AG09309 (cell line): Measurements from ENCODE around the gene MAPK1.
"Not testable (repeated sequence)": the region's sequence is repeated elsewhere in the genome, so short reads cannot be mapped to it uniquely, and the experiment has no call there.

Experiments
- DNase-seq: peaks from one replicate; pipeline ENCODE4 v3.0.0-alpha.2; 2010; ENCODE audit warnings: low read depth
- H3K4me3 ChIP-seq: 2 replicates; pipeline ENCODE4 v1.5.1; 2011; ENCODE audit warnings: mild to moderate bottlenecking, low read depth, low read length, moderate library complexity; ENCODE audit not compliant: control insufficient read depth
- TF ChIP-seq, protein P1 (sequence below): IDR thresholded peaks from 2 replicates; pipeline ENCODE4 v1.5.1; 2011; ENCODE audit warnings: mild to moderate bottlenecking, low read depth, low read length, inconsistent platforms; ENCODE audit not compliant: insufficient read depth, control insufficient read depth; ENCODE audit errors: missing control alignments

MAPK1 gene

GRCh38 chr22:21728270-21728669, 139.2 kb downstream of the MAPK1 start:
- TF ChIP-seq, protein P1, sequence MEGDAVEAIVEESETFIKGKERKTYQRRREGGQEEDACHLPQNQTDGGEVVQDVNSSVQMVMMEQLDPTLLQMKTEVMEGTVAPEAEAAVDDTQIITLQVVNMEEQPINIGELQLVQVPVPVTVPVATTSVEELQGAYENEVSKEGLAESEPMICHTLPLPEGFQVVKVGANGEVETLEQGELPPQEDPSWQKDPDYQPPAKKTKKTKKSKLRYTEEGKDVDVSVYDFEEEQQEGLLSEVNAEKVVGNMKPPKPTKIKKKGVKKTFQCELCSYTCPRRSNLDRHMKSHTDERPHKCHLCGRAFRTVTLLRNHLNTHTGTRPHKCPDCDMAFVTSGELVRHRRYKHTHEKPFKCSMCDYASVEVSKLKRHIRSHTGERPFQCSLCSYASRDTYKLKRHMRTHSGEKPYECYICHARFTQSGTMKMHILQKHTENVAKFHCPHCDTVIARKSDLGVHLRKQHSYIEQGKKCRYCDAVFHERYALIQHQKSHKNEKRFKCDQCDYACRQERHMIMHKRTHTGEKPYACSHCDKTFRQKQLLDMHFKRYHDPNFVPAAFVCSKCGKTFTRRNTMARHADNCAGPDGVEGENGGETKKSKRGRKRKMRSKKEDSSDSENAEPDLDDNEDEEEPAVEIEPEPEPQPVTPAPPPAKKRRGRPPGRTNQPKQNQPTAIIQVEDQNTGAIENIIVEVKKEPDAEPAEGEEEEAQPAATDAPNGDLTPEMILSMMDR: no peak
- no peak for DNase-seq
- no peak overlapping the region for H3K4me3 ChIP-seq

DNA sequence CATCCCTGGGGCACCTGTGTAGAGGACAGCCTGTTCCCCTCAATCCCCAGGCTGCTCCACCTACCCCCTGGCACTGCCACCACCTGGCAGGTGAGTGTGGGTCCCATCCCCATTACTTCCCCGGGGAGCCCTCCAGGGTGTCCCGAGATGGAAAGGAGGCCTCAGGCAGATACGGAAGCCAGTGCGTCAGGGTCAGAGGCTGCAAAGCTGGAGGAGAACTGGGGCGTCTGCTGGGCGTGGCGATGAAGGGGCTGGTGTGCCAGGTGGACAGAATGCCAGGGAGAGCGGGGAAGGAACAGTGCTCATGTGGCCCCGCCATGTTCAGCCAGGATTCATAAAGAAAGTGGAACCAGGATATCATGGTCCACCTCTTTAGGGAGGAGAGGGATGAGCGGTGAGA, 139.7 kb downstream of the MAPK1 start:
- DNase-seq: no peak
- TF ChIP-seq, protein P1: no peak
- H3K4me3 ChIP-seq: no peak overlapping the region

- TF ChIP-seq, protein P1: no peak
- no peak for DNase-seq
- no peak overlapping the region for H3K4me3 ChIP-seq
These were observed 140.3 kb downstream of the MAPK1 start for GRCh38 chr22:21727159-21727558.

- TF ChIP-seq, protein P1: no peak
- H3K4me3 ChIP-seq: no peak overlapping the region
- DNase-seq: no peak
These were observed 140.8 kb downstream of the MAPK1 start for GRCh38 chr22:21726650-21727049.

DNA sequence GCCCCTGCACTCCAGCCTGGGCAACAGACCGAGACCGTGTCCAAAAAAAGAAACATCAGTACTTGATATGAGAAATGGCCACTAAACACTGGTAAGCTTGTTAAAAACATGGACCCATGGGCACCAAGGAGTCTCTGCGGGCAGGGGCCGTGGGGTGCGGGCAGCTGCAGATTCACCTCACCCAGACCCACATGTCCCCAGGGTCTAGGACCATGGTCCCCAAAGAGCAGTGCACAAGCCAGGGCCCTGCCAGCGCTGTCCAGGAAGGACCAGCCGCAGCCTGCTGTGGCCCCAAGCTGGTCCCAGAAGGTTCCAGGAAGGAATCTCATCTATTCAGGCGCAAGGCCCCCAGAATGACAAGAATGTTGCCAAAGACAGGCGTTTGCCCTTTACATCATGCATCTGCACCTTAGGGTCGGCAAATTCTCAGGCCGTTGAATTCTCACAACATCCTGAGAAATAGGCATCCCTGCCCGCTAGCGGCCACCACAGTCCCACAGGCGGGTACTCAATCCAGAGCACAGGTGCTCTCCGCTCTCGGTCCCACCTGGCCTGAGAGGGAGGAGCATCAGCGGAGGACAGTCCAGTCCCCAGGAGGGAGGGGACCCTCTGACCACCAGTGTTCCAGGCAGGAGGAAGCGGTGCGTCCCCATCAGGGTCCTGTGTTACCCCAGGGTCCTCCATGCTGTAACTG, 141.3 kb downstream of the MAPK1 start:
- TF ChIP-seq, protein P1: no peak
- no peak for DNase-seq
- no peak overlapping the region for H3K4me3 ChIP-seq

DNA sequence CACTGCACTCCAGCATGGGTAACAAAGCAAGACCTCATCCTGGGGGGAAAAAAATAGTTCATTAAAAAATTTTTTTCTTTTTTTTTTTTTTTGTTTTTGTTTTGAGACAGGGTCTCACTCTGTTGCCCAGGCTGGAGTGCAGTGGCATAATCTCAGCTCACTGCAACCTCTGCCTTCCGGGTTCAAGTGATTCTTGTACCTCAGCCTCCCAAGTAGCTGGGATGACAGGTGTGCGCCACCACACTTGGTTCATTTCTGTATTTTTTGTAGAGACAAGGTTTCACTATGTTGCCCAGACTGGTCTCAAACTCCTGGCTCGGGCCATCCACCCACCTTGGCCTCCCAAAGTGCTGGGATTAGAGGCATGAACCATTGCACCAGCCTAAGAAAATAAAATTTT, 142.9 kb downstream of the MAPK1 start:
- H3K4me3 ChIP-seq, DNase-seq: not testable (repeated sequence)

GRCh38 chr22:21721195-21721852, 146.1 kb downstream of the MAPK1 start:
- not testable (repeated sequence) for H3K4me3 ChIP-seq, DNase-seq

GRCh38 chr22:21720191-21720859, 147.1 kb downstream of the MAPK1 start:
- DNase-seq, H3K4me3 ChIP-seq: not testable (repeated sequence)
